GM21360 (cell line): ENCODE measurements around the gene UBE2Q2.
"Not testable (repeated sequence)": the region's sequence is repeated elsewhere in the genome, so short reads cannot be mapped to it uniquely, and the experiment has no call there.

ENCODE experiments used
- ATAC-seq: cut with Tn5 transposase; IDR thresholded peaks from one replicate; pipeline ENCODE4 v1.9.1; 2021; ENCODE audit warnings: mild to moderate bottlenecking, moderate library complexity; ENCODE audit not compliant: unreplicated experiment

UBE2Q2 gene

GRCh38 chr15:75823860-75824613, 19.2 kb upstream of the UBE2Q2 start:
- no peak for ATAC-seq

DNA sequence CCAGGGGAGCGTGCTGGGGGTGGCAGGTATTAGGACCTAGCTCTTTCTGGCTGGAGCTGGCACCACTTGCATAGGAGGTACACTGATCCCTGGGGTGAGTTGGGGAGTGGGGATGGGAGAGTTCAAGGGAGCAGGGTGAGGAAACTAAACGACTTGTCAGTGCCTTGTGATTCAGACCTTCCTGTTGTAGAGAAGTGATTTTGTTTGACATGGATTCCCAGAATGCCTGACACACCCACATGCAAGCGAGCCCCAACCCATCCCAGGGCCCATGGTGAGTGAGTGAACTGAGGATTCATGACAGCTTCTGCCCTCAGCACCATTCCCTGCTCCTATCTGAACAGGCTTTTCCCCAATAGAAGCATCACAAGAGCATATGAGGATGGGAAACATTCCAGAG, 15.6 kb upstream of the UBE2Q2 start:
- no peak for ATAC-seq

DNA sequence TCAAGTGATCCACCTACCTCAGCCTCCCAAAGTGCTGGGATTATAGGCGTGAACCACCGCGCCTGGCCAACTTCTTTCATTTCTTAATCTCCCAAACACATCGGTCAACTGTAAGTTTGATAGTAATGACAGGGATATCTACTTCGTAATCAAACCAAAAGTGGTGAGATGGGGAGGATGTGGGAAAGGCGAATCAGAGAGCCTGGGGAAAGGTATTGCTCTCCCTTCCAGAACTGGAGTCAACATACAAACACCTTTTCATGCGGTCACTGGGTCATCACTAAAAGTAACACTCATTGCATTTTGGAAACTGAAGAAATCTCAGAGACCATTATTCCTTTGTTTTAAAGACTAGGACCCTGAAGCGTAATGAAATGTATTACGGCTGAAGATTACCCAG, 14.8 kb upstream of the UBE2Q2 start:
- ATAC-seq = no peak

- ATAC-seq = no peak
Measured at GRCh38 chr15:75830910-75831805, 12.1 kb upstream of the UBE2Q2 start.

DNA sequence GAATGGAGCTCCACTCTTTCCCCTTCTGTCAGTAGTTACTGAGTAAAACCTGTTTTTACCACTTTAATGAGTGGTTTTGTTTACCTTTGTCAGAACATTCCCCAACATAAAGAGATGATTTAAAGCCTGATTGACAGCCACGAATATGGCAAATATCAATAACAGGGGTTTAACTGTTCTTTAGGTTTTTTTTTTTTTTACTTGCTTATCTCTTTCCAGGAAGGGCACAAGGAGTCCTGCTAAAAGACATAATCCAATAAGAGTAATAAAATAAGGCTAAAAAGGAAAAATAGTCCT, 11.5 kb upstream of the UBE2Q2 start:
- ATAC-seq = no peak

GRCh38 chr15:75832114-75832513, 11.1 kb upstream of the UBE2Q2 start:
- no peak for ATAC-seq

- no peak for ATAC-seq
Measured at GRCh38 chr15:75834021-75834420, 9.2 kb upstream of the UBE2Q2 start.

GRCh38 chr15:75835990-75836958, 7.0 kb upstream of the UBE2Q2 start:
- ATAC-seq = no peak

DNA sequence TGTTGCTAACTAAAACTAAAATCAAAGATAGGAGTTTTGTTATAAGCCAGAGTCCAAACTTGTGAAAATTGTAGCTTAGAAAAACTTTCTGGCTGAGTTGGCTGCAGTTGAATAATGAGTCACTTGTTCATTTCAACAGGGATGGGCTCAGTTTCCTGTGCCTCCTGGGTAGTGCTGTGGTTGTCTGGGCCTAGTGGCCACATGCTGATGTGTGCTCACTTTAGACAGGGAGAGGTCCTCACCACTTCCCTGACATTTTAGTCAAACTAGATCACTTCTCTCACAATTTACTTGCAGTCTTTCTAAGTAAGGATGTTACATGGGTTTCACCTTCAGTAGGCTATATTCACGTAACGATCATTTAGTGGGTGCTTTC, 6.3 kb upstream of the UBE2Q2 start:
- ATAC-seq = peak; percentile 59

- no peak for ATAC-seq
Measured at GRCh38 chr15:75840659-75841058, 2.6 kb upstream of the UBE2Q2 start.

DNA sequence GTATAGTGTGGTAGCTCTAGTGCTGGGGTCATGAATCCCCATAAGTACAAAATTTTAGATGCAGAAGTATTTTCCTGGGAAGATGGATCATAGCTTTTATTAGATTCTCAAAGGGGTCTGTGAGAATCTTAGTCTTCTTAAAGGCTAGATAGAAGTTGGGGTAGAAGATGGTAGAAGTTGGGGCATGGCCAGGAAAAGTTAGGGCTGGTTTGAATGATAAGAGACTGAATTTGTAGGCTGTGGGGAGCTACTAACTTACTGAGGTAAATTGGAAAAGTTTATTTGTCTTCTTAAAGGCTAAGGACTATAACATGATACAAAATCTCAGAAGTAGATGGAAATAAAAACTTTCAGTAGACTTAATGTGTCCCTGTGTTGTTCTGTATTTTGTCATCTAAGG, 1.6 kb upstream of the UBE2Q2 start:
- ATAC-seq = no peak

DNA sequence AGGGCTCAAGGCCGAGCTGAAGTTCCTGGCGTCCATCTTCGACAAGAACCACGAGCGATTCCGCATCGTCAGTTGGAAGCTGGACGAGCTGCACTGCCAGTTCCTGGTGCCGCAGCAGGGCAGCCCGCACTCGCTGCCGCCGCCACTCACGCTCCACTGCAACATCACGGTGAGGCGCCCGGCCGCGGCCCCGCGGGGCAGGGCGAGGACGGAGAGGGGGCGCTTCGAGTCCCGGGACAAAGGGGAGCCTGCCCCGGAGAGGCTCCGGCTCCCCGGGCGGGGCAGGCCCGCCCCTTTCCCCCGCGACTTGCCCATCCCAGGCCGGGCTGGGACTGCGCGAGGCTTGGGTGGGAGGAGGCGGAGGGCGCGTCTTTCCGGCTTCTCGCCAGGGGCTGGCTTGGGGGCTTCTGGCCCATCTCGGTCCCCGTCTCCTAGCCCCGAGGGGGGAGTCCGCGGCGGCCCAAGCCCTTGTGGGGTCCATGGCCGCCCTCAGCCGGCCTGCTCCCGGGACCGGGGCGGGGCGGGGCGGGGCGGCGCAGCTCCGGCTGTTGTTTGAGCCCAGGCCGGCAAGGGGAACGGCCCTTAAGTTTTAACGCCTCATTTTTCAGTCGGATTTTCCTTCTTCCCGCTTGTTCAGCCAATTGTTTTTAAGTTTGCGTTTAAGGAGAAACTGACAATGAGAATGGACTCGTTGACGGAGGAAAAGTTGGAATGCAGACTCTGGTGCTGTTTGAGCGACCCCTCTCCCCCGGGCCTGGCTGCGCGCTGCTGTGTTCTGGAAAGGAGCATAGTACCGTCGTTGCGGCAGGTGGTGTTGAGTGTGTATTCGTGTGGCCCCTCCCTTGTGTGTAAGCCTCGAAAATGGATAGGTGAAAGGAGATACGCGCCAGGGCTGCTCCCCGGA, 683 bp downstream of the UBE2Q2 start:
- peak; percentile 42 for ATAC-seq

DNA sequence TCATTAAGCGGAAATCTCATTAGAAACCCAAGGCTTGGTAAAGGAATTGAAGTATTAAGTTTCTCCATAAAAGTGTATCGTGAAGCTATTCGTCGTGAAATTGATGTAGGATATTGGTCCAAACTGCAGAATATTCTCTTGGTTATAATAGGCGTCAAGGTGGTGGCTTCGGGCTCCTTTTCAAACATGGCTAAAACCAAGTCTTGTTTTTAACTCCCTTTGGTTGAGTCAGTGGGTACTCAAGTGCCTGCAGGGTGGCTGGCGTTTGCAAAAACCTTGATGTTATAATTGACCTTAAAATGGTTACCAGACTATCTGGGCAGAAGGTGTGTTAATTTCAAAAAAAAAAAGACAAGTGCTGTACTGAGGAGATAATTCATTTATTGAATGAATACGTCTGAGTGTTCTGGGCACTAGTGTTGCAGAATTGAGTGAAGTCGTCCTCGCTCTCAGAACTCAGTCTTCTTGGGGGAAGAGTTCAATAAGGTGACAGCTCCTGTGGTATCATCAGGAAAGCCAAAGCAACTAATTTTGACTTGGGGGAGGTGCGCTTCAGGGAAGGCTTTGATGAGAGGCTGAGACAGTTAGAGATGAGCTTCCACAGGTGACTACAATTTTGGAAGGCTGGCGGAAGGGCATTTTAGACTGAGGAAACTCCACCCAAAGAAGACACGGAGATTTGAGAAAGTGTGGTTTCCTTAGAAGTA, 1.5 kb downstream of the UBE2Q2 start:
- no peak for ATAC-seq

DNA sequence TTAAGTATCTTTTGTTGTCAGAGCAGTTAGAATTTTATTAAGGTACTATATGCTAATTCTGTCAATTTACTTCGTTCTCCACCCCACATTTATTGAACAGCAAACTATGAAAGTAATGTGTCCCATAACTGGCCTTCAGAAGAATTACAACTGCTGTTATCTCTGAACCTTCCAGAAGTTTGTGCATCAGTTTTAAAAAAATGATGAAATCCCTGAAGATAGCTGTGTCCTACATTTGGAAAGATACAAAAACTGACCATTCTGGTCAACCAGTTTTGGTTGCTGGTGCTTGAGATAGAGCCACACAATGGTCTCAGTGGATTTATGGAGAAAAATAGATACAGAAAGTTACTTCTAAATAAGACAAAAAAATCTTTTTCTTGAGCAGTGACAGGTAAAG, 5.9 kb downstream of the UBE2Q2 start:
- ATAC-seq = no peak

DNA sequence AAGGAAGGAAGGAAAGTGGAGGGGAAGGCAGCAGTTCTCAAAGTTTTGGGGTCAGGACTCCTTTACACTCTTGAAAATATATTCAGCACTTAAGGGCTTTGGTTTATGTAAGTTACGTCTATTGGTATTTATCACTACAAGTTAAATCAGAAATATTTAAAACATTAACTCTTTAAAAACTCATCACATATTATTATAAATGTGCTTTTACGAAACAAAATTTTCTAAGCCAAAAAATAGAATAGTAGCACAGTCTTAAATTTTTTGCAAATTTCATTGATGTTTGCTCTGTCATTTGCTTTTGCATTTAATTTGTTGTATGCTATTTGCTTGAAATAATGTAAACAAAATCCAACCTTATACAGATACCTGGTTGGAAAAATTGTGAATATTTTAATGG, 7.5 kb downstream of the UBE2Q2 start:
- no peak for ATAC-seq

GRCh38 chr15:75851566-75851965, 8.3 kb downstream of the UBE2Q2 start:
- not testable (repeated sequence) for ATAC-seq

- ATAC-seq = no peak
Measured at GRCh38 chr15:75857886-75858285, 14.6 kb downstream of the UBE2Q2 start.

DNA sequence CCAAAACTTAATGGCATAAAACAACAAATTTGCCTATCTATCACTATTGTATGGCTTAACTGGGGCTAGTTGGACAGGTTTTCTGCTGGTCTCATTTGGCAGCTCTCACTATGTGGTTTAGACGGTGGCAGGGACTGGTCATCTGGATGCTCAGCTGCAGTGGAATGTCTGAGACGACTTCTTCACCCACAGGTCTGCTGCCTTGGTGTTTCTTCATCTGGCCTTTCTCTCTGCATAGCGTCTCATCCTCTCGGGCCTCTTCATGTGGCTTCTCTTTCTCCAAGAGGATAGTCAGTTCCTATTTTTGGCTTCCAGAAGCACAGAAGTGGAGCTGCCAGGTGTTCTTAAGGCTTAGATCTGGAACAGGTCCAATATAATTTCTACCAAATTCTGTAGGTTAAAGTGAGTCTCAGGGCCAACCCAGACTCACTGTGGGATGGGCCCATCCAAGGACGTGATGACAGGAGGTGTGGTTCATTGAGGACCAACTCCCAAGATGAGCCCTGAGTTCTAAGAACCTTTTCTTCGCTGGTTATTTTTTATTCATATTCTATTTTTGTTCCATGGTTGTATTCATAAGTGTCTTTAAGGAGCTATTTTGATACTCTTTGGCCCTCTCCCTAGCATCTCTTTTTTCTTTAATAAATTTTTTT, 18.6 kb downstream of the UBE2Q2 start:
- ATAC-seq = no peak

DNA sequence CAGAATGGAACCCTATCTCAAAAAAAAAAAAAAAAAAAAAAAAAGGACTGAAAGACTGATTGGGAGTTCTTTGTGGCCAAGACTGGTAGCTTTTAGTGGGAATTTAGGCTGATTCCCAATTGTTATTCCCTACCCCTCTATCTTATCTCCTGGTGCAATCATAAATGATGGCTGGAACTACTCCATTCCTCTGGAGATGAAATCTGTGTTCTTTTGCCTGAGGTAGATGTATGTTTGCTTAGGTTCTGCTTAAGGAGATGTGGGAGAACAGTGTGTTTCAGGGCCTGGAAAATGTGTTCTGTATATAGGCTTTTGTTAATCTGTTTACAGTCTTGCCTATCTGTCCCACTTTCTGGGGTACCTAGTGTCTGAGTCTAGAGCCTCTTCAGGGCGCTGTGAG, 19.5 kb downstream of the UBE2Q2 start:
- no peak for ATAC-seq
